HEK293 (cell line): Measurements from ENCODE around the gene IQSEC1.
A peak's percentile ranks its signal among the peaks of the same experiment; 100 is the strongest.

ENCODE experiments used
- CTCF ChIA-PET: fragments of 350-600 bp; formaldehyde crosslinking; extraction: SDS; loops from one replicate; lab custom pipeline; 2021; ENCODE audit warnings: antibody characterized with exemption; lab: Yijun Ruan, JAX
- POLR2A ChIA-PET: fragments of 300-600 bp; formaldehyde crosslinking; extraction: SDS; loops from one replicate; lab custom pipeline; 2020; ENCODE audit warnings: antibody characterized with exemption, inconsistent platforms; lab: Yijun Ruan, JAX
- H3K27ac ChIP-seq: fragments of 200-500 bp; sonication (Bioruptor generic); 2 replicates; pipeline ENCODE4 v1.5.1; 2014; ENCODE audit warnings: low read depth, low read length, control low read depth, inconsistent platforms; ENCODE audit errors: extremely low read depth
- H3K36me3 ChIP-seq, 2 experiments: fragments of 200-500 bp in 1 of 2; sonication (Bioruptor generic) in 1 of 2; 1 replicate in 1 of 2; 2 replicates in 1 of 2; pipeline ENCODE4 v1.5.1; 2014 to 2017; ENCODE audit warnings: inconsistent platforms in 2 of 2, low read length in 2 of 2; ENCODE audit not compliant: control insufficient read depth in 2 of 2, insufficient read depth in 1 of 2
- H3K4me1 ChIP-seq: fragments of 200-500 bp; sonication (Bioruptor generic); 2 replicates; pipeline ENCODE4 v1.5.1; 2014; ENCODE audit warnings: mild to moderate bottlenecking, low read length, inconsistent platforms; ENCODE audit not compliant: control insufficient read depth, insufficient read depth
- H3K4me3 ChIP-seq: 2 replicates; pipeline ENCODE4 v1.5.1; 2011; ENCODE audit warnings: low read depth, mild to moderate bottlenecking, control low read depth, low read length, moderate library complexity
- H3K9me3 ChIP-seq: fragments of 200-500 bp; sonication (Bioruptor generic); 2 replicates; pipeline ENCODE4 v1.5.1; 2014; ENCODE audit warnings: low read depth, low read length, inconsistent platforms; ENCODE audit not compliant: control insufficient read depth, insufficient read depth
- EGR2 ChIP-seq: fragments of 450-650 bp; formaldehyde crosslinking; IDR thresholded peaks from 2 replicates; pipeline ENCODE4 v1.5.1; 2016; ENCODE audit warnings: low read depth, missing biosample characterization, missing genetic modification characterization
- KLF8 ChIP-seq: fragments of 450-650 bp; formaldehyde crosslinking; IDR thresholded peaks from 2 replicates; pipeline ENCODE4 v1.5.1; 2016; ENCODE audit warnings: missing biosample characterization, missing genetic modification characterization
- PATZ1 ChIP-seq: fragments of 450-650 bp; formaldehyde crosslinking; IDR thresholded peaks from 2 replicates; pipeline ENCODE4 v1.5.1; 2016; ENCODE audit warnings: missing biosample characterization, missing genetic modification characterization
- SALL2 ChIP-seq: fragments of 450-650 bp; formaldehyde crosslinking; IDR thresholded peaks from 2 replicates; pipeline ENCODE4 v1.5.0; 2017; ENCODE audit warnings: missing biosample characterization, mild to moderate bottlenecking, missing genetic modification characterization, borderline replicate concordance
- ZBTB8A ChIP-seq: fragments of 450-650 bp; formaldehyde crosslinking; IDR thresholded peaks from 2 replicates; pipeline ENCODE4 v1.5.1; 2016; ENCODE audit warnings: missing biosample characterization, missing genetic modification characterization
- ZNF133 ChIP-seq: fragments of 450-650 bp; formaldehyde crosslinking; IDR thresholded peaks from 2 replicates; pipeline ENCODE4 v1.5.1; 2016; ENCODE audit warnings: missing biosample characterization, missing genetic modification characterization
- ZNF169 ChIP-seq: fragments of 450-650 bp; formaldehyde crosslinking; IDR thresholded peaks from 2 replicates; pipeline ENCODE4 v1.5.1; 2016; ENCODE audit warnings: missing biosample characterization, missing genetic modification characterization
- ZNF274 ChIP-seq, 2 experiments: fragments of 200-500 bp in 1 of 2; fragments of 450-650 bp in 1 of 2; sonication (Bioruptor generic) in 1 of 2; formaldehyde crosslinking in 1 of 2; IDR thresholded peaks; 2 replicates each; pipeline versions ENCODE4 v1.5.1 to v1.6.1; 2014 to 2016; ENCODE audit warnings: borderline replicate concordance in 1 of 2, inconsistent platforms in 1 of 2, low read length in 1 of 2, missing biosample characterization in 1 of 2, missing genetic modification characterization in 1 of 2
- ZNF292 ChIP-seq: fragments of 450-650 bp; formaldehyde crosslinking; IDR thresholded peaks from 2 replicates; pipeline ENCODE4 v1.5.1; 2016; ENCODE audit warnings: low read depth, missing biosample characterization, missing genetic modification characterization, borderline replicate concordance
- ZNF335 ChIP-seq: fragments of 450-650 bp; formaldehyde crosslinking; conservative IDR thresholded peaks from 2 replicates; pipeline ENCODE4 v1.5.1; 2016; ENCODE audit warnings: missing biosample characterization, missing genetic modification characterization
- ZNF391 ChIP-seq: fragments of 450-650 bp; formaldehyde crosslinking; IDR thresholded peaks from 2 replicates; pipeline ENCODE4 v1.5.1; 2016; ENCODE audit warnings: low read depth, missing biosample characterization, missing genetic modification characterization, borderline replicate concordance
- ZNF449 ChIP-seq: fragments of 450-650 bp; formaldehyde crosslinking; IDR thresholded peaks from 2 replicates; pipeline ENCODE4 v1.5.1; 2017; ENCODE audit warnings: missing biosample characterization, mild to moderate bottlenecking, missing genetic modification characterization, moderate library complexity
- ZNF510 ChIP-seq: fragments of 450-650 bp; formaldehyde crosslinking; IDR thresholded peaks from 2 replicates; pipeline ENCODE4 v1.5.1; 2018; ENCODE audit warnings: mild to moderate bottlenecking, missing genetic modification characterization, missing biosample characterization; ENCODE audit not compliant: insufficient replicate concordance
- ZNF76 ChIP-seq: fragments of 450-650 bp; formaldehyde crosslinking; IDR thresholded peaks from 2 replicates; pipeline ENCODE4; 2016; ENCODE audit warnings: low read depth, missing biosample characterization, missing genetic modification characterization, borderline replicate concordance
- TF ChIP-seq, protein P1 (sequence below): fragments of 450-650 bp; formaldehyde crosslinking; optimal IDR thresholded peaks from 2 replicates; pipeline ENCODE3; 2016; ENCODE audit warnings: missing biosample characterization, mild to moderate bottlenecking, missing genetic modification characterization
- TF ChIP-seq, protein P2 (sequence below): fragments of 450-650 bp; formaldehyde crosslinking; IDR thresholded peaks from 2 replicates; pipeline ENCODE4 v1.5.1; 2016; ENCODE audit warnings: missing biosample characterization, missing genetic modification characterization

The IQSEC1 gene

GRCh38 chr3:12994607-12995388 lies 78.4 kb downstream of the IQSEC1 start (continued):
- TF ChIP-seq EGR2 (tag by site-specific recombination) = peak; percentile 60
- TF ChIP-seq KLF8 (tag by site-specific recombination) = peak; percentile 82; the same call in 1 of the 2 replicates
- TF ChIP-seq ZNF391 = no peak; the same call in 1 of the 2 replicates

GRCh38 chr3:12994357-12994606 lies 78.9 kb downstream of the IQSEC1 start:
- H3K27ac ChIP-seq = no peak overlapping the region; the same call in 1 of the 2 replicates
- TF ChIP-seq ZNF133 (no peak), ZNF335 (tag by site-specific recombination) (peak; percentile 51; the same call in 1 of the 2 replicates), ZNF391 (0 out of 2 replicates have a peak, but pooled peaks have one; percentile 59)
- peak overlapping the region; percentile 54 for H3K4me3 ChIP-seq
- no peaks in the 10 kb centered on the region for H3K4me1 ChIP-seq
- ChIA-PET CTCF (interaction anchor here (0.6 to 5.7 kb wide), 5 partner anchors 10 to 1319 kb away, joined by 3 to 32 read pairs (median 6); no protein-coding TSS in a partner anchor), POLR2A (interaction anchor here (1.7 kb wide), 1 partner anchor 11 kb away, joined by 5 read pairs; no protein-coding TSS in a partner anchor)
- no peaks in the 10 kb centered on the region for H3K36me3 ChIP-seq
- no peaks in the 10 kb centered on the region for H3K9me3 ChIP-seq

DNA sequence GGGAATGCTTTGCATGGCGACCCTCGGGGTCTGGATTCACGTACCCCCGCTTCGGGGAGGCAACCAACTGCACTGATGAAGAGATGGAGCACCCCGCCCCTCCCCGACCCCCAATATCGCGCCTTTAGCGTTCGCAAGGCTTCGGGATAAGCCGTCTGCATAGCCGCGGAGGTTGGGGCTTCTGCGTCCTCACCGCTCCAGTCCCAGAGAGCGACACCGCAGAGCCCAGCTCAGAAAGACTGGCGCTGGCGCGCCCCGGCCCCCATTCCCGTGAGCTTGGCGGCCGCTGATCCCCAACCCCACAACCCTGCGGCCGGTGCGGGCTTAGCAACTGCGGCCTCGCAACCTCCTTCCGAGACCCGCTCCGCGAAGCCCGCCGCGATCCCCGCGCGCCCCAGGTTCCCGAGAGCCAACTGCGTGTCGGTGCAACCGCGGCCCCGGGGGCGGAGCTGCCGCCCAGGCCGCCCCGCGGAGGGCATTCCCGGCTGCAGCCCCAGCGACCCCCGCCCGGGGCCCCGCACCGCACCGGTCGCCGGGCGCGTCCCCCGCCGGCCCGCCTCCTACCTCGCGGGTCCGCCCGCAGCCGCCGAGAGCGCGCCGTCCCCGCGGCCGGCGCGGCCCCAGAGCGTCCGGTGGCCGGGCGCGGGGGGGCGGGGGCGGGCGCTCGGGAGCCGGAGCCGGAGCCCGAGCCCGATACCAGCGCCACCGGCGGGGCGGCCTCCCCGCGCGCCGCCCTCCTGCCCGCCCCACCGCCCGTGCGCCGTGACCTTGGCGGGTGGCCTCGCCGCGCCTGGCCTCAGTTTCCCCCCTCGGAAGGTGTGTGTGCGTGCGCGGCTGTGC lies 79.5 kb downstream of the IQSEC1 start:
- Histone ChIP-seq H3K36me3 (no peaks in the 10 kb centered on the region), H3K4me1 (no peaks in the 10 kb centered on the region), H3K27ac (peak overlapping the region; percentile 10; the same call in 1 of the 2 replicates), H3K9me3 (no peaks in the 10 kb centered on the region), H3K4me3 (peak overlapping the region; percentile 54)
- CTCF ChIA-PET = interaction anchor here (0.6 to 5.7 kb wide), 6 partner anchors 9 to 1320 kb away, joined by 3 to 32 read pairs (median 4); no protein-coding TSS in a partner anchor
- POLR2A ChIA-PET = no interaction called here
- TF ChIP-seq ZNF510 = no peak
- no peak for TF ChIP-seq ZNF292 (tag by site-specific recombination)
- TF ChIP-seq, protein P1, sequence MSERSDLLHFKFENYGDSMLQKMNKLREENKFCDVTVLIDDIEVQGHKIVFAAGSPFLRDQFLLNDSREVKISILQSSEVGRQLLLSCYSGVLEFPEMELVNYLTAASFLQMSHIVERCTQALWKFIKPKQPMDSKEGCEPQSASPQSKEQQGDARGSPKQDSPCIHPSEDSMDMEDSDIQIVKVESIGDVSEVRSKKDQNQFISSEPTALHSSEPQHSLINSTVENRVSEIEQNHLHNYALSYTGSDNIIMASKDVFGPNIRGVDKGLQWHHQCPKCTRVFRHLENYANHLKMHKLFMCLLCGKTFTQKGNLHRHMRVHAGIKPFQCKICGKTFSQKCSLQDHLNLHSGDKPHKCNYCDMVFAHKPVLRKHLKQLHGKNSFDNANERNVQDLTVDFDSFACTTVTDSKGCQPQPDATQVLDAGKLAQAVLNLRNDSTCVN (tag by site-specific recombination) = peak; percentile 65
- peak; percentile 56 for TF ChIP-seq PATZ1
- no peak for TF ChIP-seq ZNF274 (IDR thresholded peaks at IDR 0.05; ENCODE audit: low read length)
- TF ChIP-seq ZNF274 (tag by site-specific recombination; IDR thresholded peaks at IDR 0.05; ENCODE audit: borderline replicate concordance) = no peak
- TF ChIP-seq ZNF335 (tag by site-specific recombination) = peak; percentile 32
- TF ChIP-seq ZNF169 (tag by site-specific recombination) = no peak
- TF ChIP-seq ZNF449 (tag by site-specific recombination) = peak; percentile 86
- TF ChIP-seq ZNF76 = 0 out of 2 replicates have a peak, but pooled peaks have one; percentile 19
- TF ChIP-seq, protein P2, sequence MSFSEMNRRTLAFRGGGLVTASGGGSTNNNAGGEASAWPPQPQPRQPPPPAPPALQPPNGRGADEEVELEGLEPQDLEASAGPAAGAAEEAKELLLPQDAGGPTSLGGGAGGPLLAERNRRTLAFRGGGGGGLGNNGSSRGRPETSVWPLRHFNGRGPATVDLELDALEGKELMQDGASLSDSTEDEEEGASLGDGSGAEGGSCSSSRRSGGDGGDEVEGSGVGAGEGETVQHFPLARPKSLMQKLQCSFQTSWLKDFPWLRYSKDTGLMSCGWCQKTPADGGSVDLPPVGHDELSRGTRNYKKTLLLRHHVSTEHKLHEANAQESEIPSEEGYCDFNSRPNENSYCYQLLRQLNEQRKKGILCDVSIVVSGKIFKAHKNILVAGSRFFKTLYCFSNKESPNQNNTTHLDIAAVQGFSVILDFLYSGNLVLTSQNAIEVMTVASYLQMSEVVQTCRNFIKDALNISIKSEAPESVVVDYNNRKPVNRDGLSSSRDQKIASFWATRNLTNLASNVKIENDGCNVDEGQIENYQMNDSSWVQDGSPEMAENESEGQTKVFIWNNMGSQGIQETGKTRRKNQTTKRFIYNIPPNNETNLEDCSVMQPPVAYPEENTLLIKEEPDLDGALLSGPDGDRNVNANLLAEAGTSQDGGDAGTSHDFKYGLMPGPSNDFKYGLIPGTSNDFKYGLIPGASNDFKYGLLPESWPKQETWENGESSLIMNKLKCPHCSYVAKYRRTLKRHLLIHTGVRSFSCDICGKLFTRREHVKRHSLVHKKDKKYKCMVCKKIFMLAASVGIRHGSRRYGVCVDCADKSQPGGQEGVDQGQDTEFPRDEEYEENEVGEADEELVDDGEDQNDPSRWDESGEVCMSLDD (tag by site-specific recombination) = peak; percentile 55; the same call in 1 of the 2 replicates
- peak; percentile 58; the same call in 1 of the 2 replicates for TF ChIP-seq ZBTB8A
- TF ChIP-seq SALL2 (tag by site-specific recombination) = no peak
